OCI-LY3 (cell line): ENCODE results near the gene MICU1.

Source experiments
- CTCF ChIP-seq: fragments of 200-600, 300-600 bp; sonication (generic); IDR thresholded peaks from 2 replicates; pipeline ENCODE4 v1.5.1; 2014; ENCODE audit warnings: antibody characterized with exemption, low read length, low read depth
- EZH2phosphoT487 ChIP-seq: fragments of 200-600 bp; shearing (Covaris generic); IDR thresholded peaks from 2 replicates; pipeline ENCODE4 v1.6.1; 2018; ENCODE audit warnings: antibody characterized with exemption, mixed run types, low read depth

- TF ChIP-seq CTCF (no peak), EZH2phosphoT487 (no peak)
These were observed 119.4 kb downstream of the MICU1 start for GRCh38 chr10:72506474-72506873.
